Activated B cell treated with CpG ODN at 0.5 μM for 24 hours (primary cell): ENCODE data around the gene KANTR. TPM values are rescaled to one million over a fixed set of nuclear protein-coding genes. Genes with fewer than 3 reads are reported as not detected.

Experiments used
- ATAC-seq: fragments of 200-7000 bp; cut with Tn5 transposase; one replicate; pipeline ENCODE4 v1.10.0; 2021; ENCODE audit warnings: low read depth, mild to moderate bottlenecking, moderate library complexity
- CTCF ChIA-PET: fragments of 350-600 bp; sonication (Branson Sonifier 250); formaldehyde crosslinking; loops from one replicate; lab custom pipeline; 2021; ENCODE audit warnings: antibody characterized with exemption; lab: Charles Lee
- POLR2A ChIA-PET: fragments of 350-600 bp; sonication (Branson Sonifier 250); formaldehyde crosslinking; loops from one replicate; lab custom pipeline; 2021; ENCODE audit warnings: antibody characterized with exemption; lab: Charles Lee
- DNase-seq: peaks from one replicate; pipeline ENCODE4 v3.0.0; 2022
- H3K27ac Mint-ChIP-seq: one replicate; pipeline ENCODE4 v1.8.0; 2020; ENCODE audit warnings: mixed read lengths
- H3K27me3 Mint-ChIP-seq: one replicate; pipeline ENCODE4 v1.8.0; 2021; ENCODE audit warnings: mixed read lengths
- H3K36me3 Mint-ChIP-seq: one replicate; pipeline ENCODE4 v1.8.0; 2021; ENCODE audit warnings: low read depth, mixed read lengths
- H3K4me1 Mint-ChIP-seq: one replicate; pipeline ENCODE4 v1.8.0; 2021; ENCODE audit warnings: mixed read lengths
- H3K4me3 Mint-ChIP-seq: one replicate; pipeline ENCODE4 v1.8.0; 2020; ENCODE audit warnings: mild to moderate bottlenecking, mixed read lengths
- H3K9me3 Mint-ChIP-seq: one replicate; pipeline ENCODE4 v1.8.0; 2020; ENCODE audit warnings: mixed read lengths
- CTCF ChIP-seq: fragments of 200-600 bp; IDR thresholded peaks from one replicate; pipeline ENCODE4 v1.8.0; 2022; ENCODE audit warnings: antibody characterized with exemption, mild to moderate bottlenecking
- intact Hi-C: fragments of 100-400 bp; cut with micrococcal nuclease; formaldehyde crosslinking; loops from one replicate; pipeline ENCODE4 v1.15.1; 2024
- total RNA-seq: library from RNA; stranded (reverse); gene quantifications from 2 replicates; pipeline ENCODE4 v1.2.3, GENCODE V29; 2022

Gene KANTR
- total RNA-seq, 1 donor from 2014 or later: 12.0 TPM

DNA sequence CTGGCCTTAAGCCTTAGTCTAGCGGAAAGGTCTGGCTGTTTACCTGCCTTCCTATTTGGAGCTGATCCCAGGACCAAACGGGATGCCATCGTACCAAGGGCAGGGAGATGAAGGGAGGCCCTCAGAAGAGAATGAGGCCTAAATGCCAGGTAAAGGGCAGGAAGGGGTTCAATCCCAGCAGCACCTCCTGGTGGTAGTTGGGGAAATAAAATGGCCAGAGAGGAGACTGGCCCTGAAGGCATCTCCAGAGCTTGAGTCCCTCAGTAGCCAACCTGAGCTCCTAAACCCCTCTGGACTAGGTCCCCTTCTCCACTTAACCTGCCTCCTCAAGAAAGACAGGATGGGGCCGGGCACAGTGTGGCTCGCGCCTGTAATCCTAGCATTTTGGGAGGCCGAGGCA lies 77.4 kb downstream of the KANTR start:
- Mint-ChIP-seq H3K36me3 (peaks cover 10% of the 10 kb centered on the region), H3K9me3 (peaks cover 6% of the 10 kb centered on the region), H3K4me3 (no peak overlapping the region), H3K27ac (no peak overlapping the region), H3K4me1 (no peaks in the 10 kb centered on the region), H3K27me3 (no peaks in the 10 kb centered on the region)
- DNase-seq: no peak
- CTCF ChIA-PET: no interaction called here
- no peak for ATAC-seq
- intact Hi-C loops: no loop called here
- no peak for TF ChIP-seq CTCF
- POLR2A ChIA-PET: no interaction called here

Other genes with a start within 250 kb of the KANTR start
- not detected in 2 replicates for gene XAGE3, start 226.1 kb upstream of the KANTR start, total RNA-seq
- gene FAM156B, start 196.8 kb upstream of the KANTR start, total RNA-seq: 14.4 and 16.8 TPM in 2 replicates
- gene FAM156A, start 135.6 kb upstream of the KANTR start, total RNA-seq: 18.5 and 21.6 TPM in 2 replicates
- 0.10 and 0.16 TPM in 2 replicates for gene GPR173, start 45.4 kb upstream of the KANTR start, total RNA-seq
- 48.2 and 49.7 TPM in 2 replicates for gene TSPYL2, start 11.8 kb upstream of the KANTR start, total RNA-seq
- gene KDM5C, start 131.1 kb downstream of the KANTR start, total RNA-seq: 109 and 117 TPM in 2 replicates
- 0.24 and 0.53 TPM in 2 replicates for gene IQSEC2, start 187.4 kb downstream of the KANTR start, total RNA-seq